Measurements from ENCODE around the gene ANKDD1B. TPM values are rescaled to one million over a fixed set of nuclear protein-coding genes. Genes with fewer than 3 reads are reported as not detected.

The ANKDD1B gene
- polyA plus RNA-seq, 3 donors = 0.32 TPM; not detected in 2

DNA sequence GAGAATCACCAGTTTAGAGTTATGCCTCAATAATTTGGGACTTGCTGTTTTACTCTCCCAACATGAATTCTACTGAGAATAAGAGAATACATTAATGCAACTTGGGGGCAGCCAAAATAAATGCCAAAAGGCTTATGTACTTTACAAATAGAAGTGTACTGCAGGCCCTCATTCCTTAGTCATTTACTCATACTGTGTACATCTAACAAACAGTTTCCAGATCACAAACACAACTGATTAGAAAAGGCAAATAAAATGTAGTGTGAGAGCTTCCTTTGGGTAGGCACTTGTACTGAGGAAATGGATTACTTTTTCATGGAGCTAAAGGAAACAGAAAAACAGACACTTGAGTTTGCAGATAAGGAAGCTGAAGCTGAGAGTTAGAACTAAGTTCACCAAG is 12.6 kb downstream of the ANKDD1B start:
- no peaks in the 10 kb centered on the region for H3K9me3 ChIP-seq (replicated peaks in 1 of 2; ENCODE audit: control insufficient read depth in 1 of 2, insufficient read depth in 1 of 2, low read length in 2 of 2)
- Mint-ChIP-seq H3K27me3 (ENCODE audit: low read depth in 3 of 3) (peaks cover 0 to 2% (median 2%) of the 10 kb centered on the region in 3 donors), H3K27ac (no peak overlapping the region), H3K36me3 (peaks cover 0 to 5% of the 10 kb centered on the region in 2 donors), H3K4me3 (no peak overlapping the region), H3K4me1 (peaks cover 5% of the 10 kb centered on the region), H3K9me3 (peaks cover 0 to under 1% (median 0%) of the 10 kb centered on the region in 7 donors)
- H3K27ac ChIP-seq (ENCODE audit: low read depth in 1 of 2, low read length in 2 of 2) = no peak overlapping the region
- intact Hi-C loops (cut with micrococcal nuclease) = no loop called here
- TF ChIP-seq, protein P1, sequence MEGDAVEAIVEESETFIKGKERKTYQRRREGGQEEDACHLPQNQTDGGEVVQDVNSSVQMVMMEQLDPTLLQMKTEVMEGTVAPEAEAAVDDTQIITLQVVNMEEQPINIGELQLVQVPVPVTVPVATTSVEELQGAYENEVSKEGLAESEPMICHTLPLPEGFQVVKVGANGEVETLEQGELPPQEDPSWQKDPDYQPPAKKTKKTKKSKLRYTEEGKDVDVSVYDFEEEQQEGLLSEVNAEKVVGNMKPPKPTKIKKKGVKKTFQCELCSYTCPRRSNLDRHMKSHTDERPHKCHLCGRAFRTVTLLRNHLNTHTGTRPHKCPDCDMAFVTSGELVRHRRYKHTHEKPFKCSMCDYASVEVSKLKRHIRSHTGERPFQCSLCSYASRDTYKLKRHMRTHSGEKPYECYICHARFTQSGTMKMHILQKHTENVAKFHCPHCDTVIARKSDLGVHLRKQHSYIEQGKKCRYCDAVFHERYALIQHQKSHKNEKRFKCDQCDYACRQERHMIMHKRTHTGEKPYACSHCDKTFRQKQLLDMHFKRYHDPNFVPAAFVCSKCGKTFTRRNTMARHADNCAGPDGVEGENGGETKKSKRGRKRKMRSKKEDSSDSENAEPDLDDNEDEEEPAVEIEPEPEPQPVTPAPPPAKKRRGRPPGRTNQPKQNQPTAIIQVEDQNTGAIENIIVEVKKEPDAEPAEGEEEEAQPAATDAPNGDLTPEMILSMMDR (IDR thresholded peaks at IDR 0.05) = no peak
- H3K79me2 ChIP-seq (ENCODE audit: insufficient read depth, low read length) = no peaks in the 10 kb centered on the region
- H3K4me2 ChIP-seq (replicated peaks; ENCODE audit: extremely low read depth, low read length, poor library complexity, severe bottlenecking) = no peak overlapping the region
- no peaks in the 10 kb centered on the region for H4K20me1 ChIP-seq (ENCODE audit: insufficient read depth, low read length)
- no peak for DNase-seq
- H3K4me3 ChIP-seq (replicated peaks in 1 of 3; ENCODE audit: low read depth in 2 of 3, low read length in 3 of 3) = no peak overlapping the region
- H2AFZ ChIP-seq (ENCODE audit: insufficient read depth, low read depth, low read length, poor library complexity, severe bottlenecking) = no peak overlapping the region
- no peaks in the 10 kb centered on the region for H3K27me3 ChIP-seq (ENCODE audit: control insufficient read depth in 2 of 2, insufficient read depth in 2 of 2, low read length in 2 of 2)
- no peak overlapping the region for H3K9ac ChIP-seq (ENCODE audit: insufficient read depth, low read length, poor library complexity, severe bottlenecking)
- H3K36me3 ChIP-seq (replicated peaks in 1 of 2; ENCODE audit: control insufficient read depth in 1 of 2, insufficient read depth in 2 of 2, low read length in 2 of 2) = no peaks in the 10 kb centered on the region
- H3K4me1 ChIP-seq (ENCODE audit: control insufficient read depth in 1 of 2, insufficient read depth in 2 of 2, low read length in 2 of 2) = no peaks in the 10 kb centered on the region

DNA sequence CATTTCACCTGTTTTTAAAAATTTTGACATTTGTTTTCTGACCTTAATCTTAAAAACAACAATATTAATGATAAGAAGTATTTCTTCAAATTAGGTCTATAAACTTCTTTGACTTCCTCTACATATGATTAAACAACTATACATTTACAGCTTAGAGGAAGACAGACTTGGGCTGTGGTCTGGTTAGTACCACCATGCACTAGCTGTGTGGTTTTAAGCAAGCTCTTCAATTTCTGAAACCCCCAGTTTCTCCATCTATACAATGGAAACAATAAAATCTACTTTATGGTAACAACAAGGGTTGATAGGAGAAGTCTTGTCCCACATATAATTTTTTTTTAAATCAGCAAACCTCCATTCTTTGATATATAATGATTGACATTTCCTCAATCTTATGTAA is 15.7 kb downstream of the ANKDD1B start:
- Mint-ChIP-seq H3K36me3 (peaks cover 0 to 5% of the 10 kb centered on the region in 2 donors), H3K27ac (no peak overlapping the region), H3K27me3 (ENCODE audit: low read depth in 3 of 3) (peaks cover 0 to 2% (median 0%) of the 10 kb centered on the region in 3 donors), H3K4me1 (no peaks in the 10 kb centered on the region), H3K9me3 (no peaks in the 10 kb centered on the region), H3K4me3 (no peak overlapping the region)
- H3K36me3 ChIP-seq (replicated peaks in 1 of 2; ENCODE audit: control insufficient read depth in 1 of 2, insufficient read depth in 2 of 2, low read length in 2 of 2) = no peaks in the 10 kb centered on the region
- intact Hi-C loops (cut with micrococcal nuclease) = no loop called here
- no peaks in the 10 kb centered on the region for H3K4me1 ChIP-seq (ENCODE audit: control insufficient read depth in 1 of 2, insufficient read depth in 2 of 2, low read length in 2 of 2)
- DNase-seq = no peak
- no peak overlapping the region for H2AFZ ChIP-seq (ENCODE audit: insufficient read depth, low read depth, low read length, poor library complexity, severe bottlenecking)
- H3K4me3 ChIP-seq (replicated peaks in 1 of 3; ENCODE audit: low read depth in 2 of 3, low read length in 3 of 3) = no peak overlapping the region
- H3K9me3 ChIP-seq (replicated peaks in 1 of 2; ENCODE audit: control insufficient read depth in 1 of 2, insufficient read depth in 1 of 2, low read length in 2 of 2) = no peaks in the 10 kb centered on the region
- no peaks in the 10 kb centered on the region for H3K79me2 ChIP-seq (ENCODE audit: insufficient read depth, low read length)
- TF ChIP-seq, protein P1 (IDR thresholded peaks at IDR 0.05) = no peak
- H3K4me2 ChIP-seq (replicated peaks; ENCODE audit: extremely low read depth, low read length, poor library complexity, severe bottlenecking) = no peak overlapping the region
- H3K27ac ChIP-seq (ENCODE audit: low read depth in 1 of 2, low read length in 2 of 2) = no peak overlapping the region
- H4K20me1 ChIP-seq (ENCODE audit: insufficient read depth, low read length) = no peaks in the 10 kb centered on the region
- no peaks in the 10 kb centered on the region for H3K27me3 ChIP-seq (ENCODE audit: control insufficient read depth in 2 of 2, insufficient read depth in 2 of 2, low read length in 2 of 2)
- no peak overlapping the region for H3K9ac ChIP-seq (ENCODE audit: insufficient read depth, low read length, poor library complexity, severe bottlenecking)
